GM19468 (cell line): ENCODE data around the gene TLK1.
"Not testable (repeated sequence)": the region's sequence is repeated elsewhere in the genome, so short reads cannot be mapped to it uniquely, and the experiment has no call there.

ENCODE experiments used
- ATAC-seq: cut with Tn5 transposase; IDR thresholded peaks from one replicate; pipeline ENCODE4 v1.9.1; 2021; ENCODE audit warnings: mild to moderate bottlenecking, moderate library complexity, moderate number of reproducible peaks; ENCODE audit not compliant: unreplicated experiment; ENCODE audit errors: extremely low read depth

TLK1 gene

GRCh38 chr2:171088057-171088834 lies 72.4 kb downstream of the TLK1 start:
- no peak for ATAC-seq

DNA sequence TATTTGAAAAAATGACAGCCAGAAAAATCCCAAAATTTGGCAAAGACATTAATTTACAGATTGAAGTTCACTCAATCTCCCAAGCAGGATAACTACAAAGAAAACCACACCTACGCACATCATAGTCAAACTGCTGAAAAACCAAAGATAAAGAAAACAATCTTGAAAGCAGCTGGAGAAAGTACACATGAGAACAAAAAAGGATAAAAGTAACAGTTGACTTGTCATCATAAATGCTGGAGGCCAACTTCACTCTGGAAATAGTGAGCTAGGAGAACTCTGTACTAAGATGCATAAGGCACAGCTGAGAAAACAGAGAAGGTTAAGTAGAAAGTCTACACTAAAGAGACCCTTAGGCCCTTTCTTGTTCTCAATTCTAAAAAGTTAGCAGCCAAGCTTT lies 73.1 kb downstream of the TLK1 start:
- ATAC-seq, result no peak

DNA sequence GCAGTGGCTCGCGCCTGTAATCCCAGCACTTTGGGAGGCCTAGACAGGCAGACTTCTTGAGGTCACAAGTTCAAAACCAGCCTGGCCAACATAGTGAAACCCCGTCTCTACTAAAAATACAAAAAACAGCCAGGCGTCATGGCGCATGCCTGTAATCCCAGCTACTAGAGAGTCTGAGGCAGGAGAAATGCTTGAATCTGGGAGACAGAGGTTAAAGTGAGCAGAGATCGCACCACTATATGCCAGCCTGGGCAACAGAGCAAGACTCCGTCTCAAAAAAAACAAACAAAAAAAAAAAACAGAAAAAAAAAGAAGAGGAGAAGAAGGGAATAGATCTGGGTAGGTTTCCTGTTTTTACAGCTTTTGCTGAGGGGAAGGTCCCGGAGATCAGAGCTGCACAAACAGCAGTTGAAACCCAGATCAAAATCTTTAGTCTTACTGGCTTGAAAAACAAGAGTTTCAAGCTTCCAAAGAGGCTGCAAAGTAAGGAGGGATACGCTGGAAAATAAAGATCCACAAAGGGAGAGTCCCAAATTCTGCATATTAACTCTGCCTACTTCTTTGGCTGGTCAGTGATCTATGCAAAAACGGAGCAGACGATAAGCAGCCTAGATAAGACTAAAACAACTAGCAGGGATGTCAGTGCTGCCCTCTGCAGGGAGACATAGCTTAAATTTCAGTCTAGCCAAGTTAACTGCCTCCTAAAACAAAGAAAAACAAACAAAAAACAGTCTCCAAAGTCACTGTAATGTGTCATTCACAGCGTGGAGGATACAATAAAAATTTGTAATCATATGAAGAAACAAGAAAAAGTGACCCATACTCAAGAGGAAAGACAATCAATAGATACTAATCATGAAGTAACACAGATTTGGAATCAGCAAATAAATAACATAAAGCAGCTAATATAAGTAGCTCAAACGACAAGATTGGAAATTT lies 74.1 kb downstream of the TLK1 start:
- no peak for ATAC-seq

DNA sequence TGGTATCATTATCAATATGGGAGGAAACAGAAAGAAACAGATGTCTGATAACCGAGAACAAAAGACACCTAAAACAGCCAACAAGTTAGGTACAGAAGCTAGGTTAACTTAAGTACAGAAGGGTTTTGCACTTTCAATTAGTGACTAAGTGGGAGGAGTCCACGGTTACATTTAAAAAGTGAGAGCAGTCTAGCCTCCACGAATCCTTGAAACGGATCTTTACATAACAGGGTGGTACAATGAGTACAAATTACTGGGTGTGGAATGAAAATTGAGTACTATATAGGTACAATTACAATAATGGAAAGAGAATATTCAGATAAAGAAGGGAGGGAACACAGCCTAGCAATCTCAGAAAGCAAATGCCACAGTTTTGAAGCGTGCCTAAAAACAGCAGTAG lies 76.6 kb downstream of the TLK1 start:
- no peak for ATAC-seq

DNA sequence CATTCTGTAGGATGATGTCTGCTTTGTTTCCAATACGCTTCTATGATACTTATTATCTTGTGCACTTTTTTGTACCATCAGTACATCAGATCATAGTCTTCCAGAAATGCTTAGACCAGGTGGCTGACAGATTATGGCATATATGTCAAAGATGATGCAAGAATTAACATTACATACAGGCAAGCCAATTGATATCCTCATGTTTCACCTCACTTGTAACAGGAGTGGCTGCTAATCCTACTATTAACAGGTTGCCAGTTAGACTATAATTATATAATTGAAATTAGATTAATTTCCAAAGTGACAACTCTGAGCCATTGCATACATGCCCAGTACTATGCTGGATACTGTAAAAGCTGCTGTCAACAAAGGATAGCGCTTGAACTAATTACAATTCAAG lies 77.2 kb downstream of the TLK1 start:
- no peak for ATAC-seq

DNA sequence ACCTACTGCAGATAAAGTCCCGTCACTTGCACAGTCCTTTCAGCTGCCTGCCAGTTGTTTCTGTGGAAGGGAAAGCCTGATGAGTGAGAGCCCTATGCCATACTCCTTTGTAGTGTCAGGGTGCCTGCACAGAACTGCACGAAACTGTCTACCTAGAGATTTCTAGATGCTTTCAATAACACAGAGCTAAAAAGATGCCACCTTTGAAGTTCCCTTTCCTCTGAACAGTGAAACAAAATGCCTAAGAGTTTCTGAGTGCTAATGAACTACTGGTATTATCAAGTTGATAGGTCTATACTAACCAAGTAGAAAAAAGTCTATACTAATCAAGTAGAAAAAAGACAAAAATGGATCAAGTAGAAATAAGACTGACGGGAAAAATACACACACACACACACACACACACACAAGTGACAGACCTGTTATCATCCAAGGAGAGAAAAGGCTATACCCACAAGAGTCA lies 79.0 kb downstream of the TLK1 start:
- no peak for ATAC-seq

- ATAC-seq, result no peak
These were observed 80.1 kb downstream of the TLK1 start for GRCh38 chr2:171080607-171081006.

- not testable (repeated sequence) for ATAC-seq
These were observed 84.3 kb downstream of the TLK1 start for GRCh38 chr2:171076422-171076821.

GRCh38 chr2:171072164-171072563 lies 88.5 kb downstream of the TLK1 start:
- no peak for ATAC-seq

- no peak for ATAC-seq
These were observed 91.3 kb downstream of the TLK1 start for GRCh38 chr2:171069286-171069956.

DNA sequence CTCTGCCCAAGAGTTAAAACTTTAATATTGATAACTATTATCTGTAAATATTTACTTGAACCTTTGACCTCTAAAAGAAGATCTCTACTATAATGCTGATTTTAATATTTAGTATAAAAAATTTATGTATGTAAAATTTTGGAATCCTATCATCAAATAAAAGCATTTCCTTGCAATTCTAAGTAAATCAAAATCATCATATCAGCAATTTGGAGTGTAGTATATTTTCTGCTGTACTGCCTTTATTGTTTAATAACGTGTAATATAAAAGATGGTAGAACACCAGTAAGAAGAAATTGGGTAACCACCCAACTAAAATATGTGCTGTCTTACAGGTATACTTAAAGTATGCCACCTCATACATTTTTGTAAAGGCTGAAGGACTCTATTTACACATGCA lies 94.6 kb downstream of the TLK1 start:
- no peak for ATAC-seq

GRCh38 chr2:171057575-171057974 lies 103.1 kb downstream of the TLK1 start:
- ATAC-seq, result no peak

- no peak for ATAC-seq
These were observed 104.4 kb downstream of the TLK1 start for GRCh38 chr2:171056307-171056706.

GRCh38 chr2:171049691-171050090 lies 111.0 kb downstream of the TLK1 start:
- no peak for ATAC-seq

GRCh38 chr2:171046048-171046560 lies 114.6 kb downstream of the TLK1 start:
- no peak for ATAC-seq

GRCh38 chr2:171044416-171044815 lies 116.3 kb downstream of the TLK1 start:
- ATAC-seq, result no peak

DNA sequence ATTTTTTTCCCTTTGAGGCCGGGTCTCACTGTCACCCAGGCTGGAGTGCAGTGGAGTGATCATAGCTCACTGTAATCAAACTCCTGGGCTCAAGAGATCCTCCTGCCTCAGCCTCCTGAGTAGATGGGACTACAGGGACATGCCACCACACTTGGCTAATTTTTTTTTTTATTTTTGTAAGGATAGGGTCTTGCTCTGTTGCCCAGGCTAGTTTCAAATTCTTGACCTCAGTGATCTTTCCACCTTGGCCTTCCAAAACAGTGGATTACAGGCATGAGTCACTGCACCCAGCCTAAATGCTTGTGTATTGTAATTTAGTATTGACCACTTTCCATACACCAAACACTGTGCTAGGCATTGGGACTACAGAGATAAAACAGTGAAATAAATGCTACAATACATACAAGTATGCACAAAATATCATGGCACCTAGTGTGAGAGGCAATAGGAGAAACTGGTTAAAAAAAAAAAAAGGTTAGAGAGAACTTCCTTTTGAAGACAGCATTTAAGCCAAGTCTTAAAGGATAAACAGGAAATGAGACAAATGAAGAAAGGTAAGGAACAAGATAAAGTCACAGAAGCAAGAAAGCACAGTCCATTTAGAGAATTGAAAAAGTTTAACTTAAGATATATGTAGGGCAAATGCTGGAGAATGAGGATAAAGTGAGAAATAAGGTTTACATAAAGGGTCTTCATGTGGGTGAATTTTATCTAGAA lies 118.3 kb downstream of the TLK1 start:
- ATAC-seq, result no peak

DNA sequence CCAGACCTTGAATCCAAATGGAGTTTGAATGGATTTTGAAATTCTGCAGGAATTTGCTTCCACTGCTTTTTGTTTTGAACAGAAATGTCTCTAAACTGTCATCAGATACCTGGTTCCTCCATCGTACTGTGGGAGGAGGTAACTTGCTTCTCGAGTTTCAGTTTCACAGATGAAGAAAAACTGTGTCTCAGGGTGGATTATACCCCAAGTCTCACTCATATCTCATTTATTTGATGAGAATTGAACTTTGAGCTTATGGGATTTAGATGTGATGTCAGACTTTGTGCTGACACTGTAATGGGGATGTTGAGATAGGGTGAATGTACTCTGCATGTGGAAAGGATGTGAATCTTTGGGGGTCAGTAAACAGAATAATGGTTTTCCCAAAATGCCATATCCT lies 124.2 kb downstream of the TLK1 start:
- ATAC-seq, result no peak

DNA sequence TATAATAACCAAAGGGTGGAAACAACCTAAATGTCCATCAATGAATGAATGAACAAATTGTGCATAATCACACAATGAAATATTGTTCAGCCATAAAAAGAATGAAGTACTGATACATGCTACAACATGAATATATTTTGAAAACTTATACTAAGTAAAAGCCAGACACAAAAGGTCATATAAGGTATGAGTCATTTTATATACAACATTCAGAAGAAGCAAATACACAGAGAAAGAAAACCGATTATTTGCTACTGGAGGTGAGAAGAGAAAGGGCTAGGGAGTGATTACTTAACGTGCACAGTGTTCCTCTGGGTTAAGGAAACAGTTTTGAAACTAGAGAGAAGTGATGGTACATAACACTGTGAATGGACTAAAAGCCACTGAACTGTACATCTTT lies 126.4 kb downstream of the TLK1 start:
- no peak for ATAC-seq

DNA sequence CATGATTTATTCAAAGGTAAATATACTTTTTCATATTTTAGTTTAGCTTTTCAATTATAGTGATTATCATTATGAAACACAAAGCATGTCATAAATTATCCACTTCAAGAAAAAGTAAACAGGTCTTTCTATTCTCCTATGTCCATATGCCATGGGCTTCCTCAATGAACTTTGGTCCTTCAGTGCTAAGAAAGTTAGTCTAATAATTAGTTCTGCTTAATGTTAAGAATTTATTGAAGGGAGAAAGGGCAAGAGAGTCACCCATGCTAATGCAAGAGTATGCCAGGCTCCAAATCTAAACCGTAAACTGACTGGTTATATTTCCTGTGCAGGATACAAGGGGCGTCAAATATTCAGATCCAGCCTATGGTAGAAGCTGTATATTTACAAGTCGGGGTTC lies 135.5 kb downstream of the TLK1 start:
- ATAC-seq, result no peak
